ENCODE data around the gene FOXN1.

The FOXN1 gene

DNA sequence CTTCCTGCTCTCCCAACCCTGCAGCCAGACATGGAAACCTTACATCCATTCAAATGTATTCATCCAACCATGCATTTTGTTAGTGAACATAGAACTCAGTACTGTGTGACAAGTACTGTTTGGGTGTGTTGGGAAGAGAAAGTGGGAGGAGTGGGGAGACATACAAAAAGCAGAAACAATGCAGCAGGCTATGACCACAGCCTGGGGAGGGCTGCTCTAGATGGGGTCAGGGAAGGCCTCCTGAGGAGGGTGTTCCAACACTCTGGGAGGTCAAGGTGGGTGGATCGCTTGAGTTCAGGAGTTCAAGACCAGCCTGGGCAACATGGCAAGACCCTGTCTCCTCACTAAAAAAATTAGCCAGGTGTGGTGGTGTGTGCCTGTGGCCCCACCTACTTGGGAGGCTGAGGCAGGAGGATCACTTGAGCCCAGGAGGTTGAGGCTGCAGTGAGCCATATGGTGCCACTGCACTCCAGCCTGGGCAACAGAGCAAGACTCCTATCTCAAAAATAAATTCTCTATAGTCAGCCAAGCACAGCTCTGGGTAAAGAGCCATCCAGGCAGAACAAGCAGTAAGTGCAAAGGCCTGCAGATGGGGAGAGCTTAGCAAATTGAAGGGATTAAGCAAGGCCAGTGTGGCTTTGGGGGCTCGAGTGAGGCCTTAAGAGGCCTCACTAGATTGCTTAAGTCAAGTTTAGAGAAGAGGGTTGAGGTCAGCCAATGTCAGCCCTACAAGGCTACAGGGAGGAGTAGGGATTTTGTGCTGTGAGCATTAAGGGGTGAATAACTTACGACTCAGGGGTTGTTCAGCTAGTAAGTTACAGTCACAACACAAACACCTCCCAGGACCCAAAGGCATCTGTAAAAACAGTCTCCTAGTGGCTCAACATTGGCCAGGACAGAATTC is 27.2 kb upstream of the FOXN1 start:
- DNase-seq, result no peak

GRCh38 chr17:28480278-28480677 is 25.9 kb upstream of the FOXN1 start:
- no peak for DNase-seq

- DNase-seq, result no peak
Observed at GRCh38 chr17:28480799-28481571, 25.2 kb upstream of the FOXN1 start.

GRCh38 chr17:28482551-28483199 is 23.5 kb upstream of the FOXN1 start:
- DNase-seq, result no peak

DNA sequence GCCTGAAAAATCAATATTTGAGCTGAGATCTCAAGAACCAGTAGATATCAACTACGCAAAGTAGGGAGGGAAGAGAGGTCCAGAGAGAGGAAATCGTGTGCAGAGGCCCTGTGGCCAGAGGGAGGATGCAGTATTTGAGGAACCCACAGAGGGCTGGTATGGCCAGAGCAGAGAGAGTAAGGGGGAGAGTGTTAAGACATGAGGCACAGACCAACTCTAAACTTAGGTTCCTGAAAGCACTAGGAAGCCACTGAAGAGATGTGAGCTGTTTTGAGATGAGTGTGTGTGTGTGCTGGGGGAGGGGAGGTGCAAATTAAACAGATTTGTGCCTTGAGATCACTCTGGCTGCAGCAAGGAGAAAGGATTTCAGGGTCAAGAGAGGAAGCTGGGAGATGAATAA is 21.9 kb upstream of the FOXN1 start:
- DNase-seq, result no peak

GRCh38 chr17:28485049-28485448 is 21.1 kb upstream of the FOXN1 start:
- no peak for DNase-seq

- no peak for DNase-seq
Observed at GRCh38 chr17:28487881-28488532, 18.1 kb upstream of the FOXN1 start.

DNA sequence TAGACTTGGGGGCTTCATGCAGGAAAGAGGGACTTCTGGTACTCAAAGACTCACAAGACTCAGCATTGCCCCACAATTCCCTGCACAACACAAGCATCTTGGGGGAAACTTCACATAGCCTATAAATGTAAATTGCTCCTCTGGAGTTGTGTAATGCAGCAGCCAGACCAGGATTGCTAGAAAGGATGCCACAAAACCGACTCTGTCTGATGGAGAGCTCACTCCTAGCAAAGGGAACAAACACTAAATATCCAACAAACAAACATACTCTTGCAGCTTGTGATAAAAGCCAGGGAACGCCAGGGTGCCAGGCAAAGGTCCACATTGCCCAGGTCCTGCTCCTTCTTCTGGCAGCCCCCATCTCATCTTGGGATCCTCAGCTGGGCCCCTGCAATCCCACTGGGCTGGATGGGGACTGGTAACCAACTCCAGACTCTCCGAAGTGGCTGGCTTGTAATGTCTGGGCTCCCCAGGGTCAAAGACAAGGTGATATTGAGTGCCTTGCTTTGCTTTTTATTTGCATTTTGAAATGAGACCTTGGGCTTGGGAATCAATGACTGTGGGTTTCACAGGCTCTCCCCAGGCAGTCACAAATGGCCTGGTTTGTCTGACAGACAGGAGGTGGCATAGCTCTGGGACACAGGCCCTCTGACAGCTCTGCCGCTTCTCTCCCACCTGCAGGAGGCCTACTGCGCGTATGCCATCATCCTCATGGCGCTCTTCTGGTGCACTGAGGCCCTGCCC is 17.4 kb upstream of the FOXN1 start:
- no peak for DNase-seq

DNA sequence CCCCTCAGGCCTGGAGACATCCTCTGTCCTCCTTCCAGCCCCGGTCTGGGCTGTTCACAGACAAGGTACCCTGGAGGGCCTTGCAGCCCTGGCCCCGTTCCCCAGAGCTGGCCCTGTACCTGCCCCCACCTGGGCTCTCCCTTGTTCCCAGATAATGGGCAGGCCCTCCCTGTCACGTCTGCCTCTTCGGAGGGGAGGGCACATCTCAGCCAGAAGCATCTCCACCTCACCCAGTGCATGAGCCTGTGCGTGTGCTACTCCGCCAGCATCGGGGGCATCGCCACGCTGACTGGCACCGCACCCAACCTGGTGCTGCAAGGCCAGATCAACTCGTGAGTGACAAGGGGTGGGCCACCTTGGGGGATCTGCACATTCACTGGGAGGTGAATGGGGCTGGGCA is 14.9 kb upstream of the FOXN1 start:
- DNase-seq, result no peak

DNA sequence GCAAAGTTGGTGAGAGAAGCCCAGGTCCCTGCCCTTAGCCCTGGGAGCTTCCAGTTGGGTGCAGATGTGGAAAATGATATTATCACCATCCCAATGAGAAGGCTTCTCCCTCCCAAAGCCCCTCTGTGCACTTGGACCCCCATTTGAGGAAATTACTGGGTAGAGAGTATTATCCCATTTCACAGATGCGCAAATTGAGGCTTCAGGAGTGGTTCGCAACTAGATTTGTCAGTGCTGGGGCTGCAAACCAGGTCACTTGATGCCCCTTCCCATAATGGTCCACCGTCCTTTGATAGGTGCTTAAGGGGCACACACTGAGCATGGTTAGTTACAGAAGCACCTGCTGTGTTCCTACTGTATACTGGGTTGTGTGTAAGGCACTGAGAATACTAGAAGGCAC is 14.3 kb upstream of the FOXN1 start:
- DNase-seq, result no peak

GRCh38 chr17:28492352-28493310 is 13.5 kb upstream of the FOXN1 start:
- DNase-seq, result no peak

- DNase-seq, result no peak
Observed at GRCh38 chr17:28493460-28493859, 12.7 kb upstream of the FOXN1 start.

GRCh38 chr17:28494445-28495188 is 11.5 kb upstream of the FOXN1 start:
- DNase-seq, result peak; percentile 42

DNA sequence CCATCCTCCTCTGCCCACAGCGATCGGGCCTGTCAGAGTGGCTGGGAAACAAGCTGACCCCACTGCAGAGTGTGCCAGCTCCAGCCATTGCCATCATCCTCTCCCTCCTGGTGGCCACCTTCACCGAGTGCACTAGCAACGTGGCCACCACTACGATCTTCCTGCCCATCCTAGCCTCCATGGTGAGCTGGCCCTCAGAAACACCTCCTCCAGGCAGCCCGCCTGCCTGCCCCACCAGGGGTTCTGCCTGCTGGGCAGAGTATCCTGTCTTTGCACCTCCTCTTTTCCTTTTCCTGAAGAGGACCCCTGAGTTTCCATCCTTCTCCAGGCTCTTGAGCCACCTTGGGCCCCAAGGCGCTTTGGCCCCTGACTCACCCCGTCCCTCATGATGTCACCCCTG is 10.5 kb upstream of the FOXN1 start:
- no peak for DNase-seq

DNA sequence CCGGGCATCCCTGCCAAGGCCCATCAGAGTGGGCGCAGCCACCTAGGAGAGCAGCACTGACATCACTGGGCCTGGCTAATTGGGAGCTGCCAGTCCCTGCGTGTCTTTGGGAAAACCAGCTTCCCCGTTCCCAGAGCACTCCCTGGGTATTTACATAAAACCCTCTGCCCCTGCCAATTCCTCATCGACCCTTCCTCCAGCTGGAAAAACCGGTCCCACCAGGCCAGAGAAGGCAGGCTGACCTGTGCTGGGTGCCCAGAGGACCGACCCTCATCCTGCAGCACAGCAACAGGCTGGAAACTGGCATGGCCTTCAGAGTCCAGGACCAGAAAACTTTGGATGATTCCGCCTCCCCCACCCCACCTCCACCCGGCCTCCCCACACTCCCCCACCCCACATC is 8.2 kb upstream of the FOXN1 start:
- no peak for DNase-seq

GRCh38 chr17:28498652-28499363 is 7.3 kb upstream of the FOXN1 start:
- DNase-seq, result no peak

GRCh38 chr17:28499364-28499664 is 6.8 kb upstream of the FOXN1 start:
- no peak for DNase-seq

DNA sequence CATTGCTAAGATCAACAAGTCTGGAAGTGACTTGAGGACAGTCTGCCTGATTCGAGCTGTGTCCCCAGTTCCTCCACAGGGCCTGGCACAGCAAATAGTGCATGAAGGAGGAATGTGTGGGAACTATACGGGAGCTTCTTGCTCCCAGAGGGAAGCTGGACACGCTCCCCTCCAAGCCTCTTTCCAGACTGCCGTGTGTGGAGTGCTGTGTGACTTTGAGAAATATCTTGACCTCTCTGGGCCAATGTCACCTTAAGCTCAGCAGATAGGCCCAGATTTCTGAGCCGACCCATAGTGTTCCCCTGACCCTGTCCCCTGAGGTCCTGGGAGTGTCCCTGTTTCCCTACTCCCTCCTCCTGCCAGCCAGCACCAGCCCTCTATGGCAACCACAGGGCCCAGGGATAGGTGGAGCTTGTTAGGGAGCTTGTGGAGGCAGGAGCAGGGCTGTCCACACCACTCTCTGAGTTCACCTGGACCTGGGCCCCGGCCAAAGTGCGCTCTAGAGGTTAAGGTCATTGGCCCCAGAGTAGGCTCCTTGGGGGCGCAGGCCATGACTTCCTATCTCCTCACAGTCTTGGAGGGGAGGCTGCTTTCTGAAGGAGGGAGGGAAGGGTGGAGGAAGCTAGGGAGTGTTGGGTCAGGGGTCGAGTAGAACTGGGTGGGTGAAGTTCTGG is 6.3 kb upstream of the FOXN1 start:
- DNase-seq, result no peak

- no peak for DNase-seq
Observed at GRCh38 chr17:28500712-28501379, 5.3 kb upstream of the FOXN1 start.

All from KG1 (cell line).